ENCODE results near the gene RHBDL1. TPM values are rescaled to one million over a fixed set of nuclear protein-coding genes. Genes with fewer than 3 reads are reported as not detected.

Gene RHBDL1
- total and polyA plus RNA-seq, 9 of the 15 experiments (the other 6 are each of a cell fraction or from before 2014, with no cell fraction given), result 0.03 to 5.6 (median 1.3) TPM; not detected in 1

DNA sequence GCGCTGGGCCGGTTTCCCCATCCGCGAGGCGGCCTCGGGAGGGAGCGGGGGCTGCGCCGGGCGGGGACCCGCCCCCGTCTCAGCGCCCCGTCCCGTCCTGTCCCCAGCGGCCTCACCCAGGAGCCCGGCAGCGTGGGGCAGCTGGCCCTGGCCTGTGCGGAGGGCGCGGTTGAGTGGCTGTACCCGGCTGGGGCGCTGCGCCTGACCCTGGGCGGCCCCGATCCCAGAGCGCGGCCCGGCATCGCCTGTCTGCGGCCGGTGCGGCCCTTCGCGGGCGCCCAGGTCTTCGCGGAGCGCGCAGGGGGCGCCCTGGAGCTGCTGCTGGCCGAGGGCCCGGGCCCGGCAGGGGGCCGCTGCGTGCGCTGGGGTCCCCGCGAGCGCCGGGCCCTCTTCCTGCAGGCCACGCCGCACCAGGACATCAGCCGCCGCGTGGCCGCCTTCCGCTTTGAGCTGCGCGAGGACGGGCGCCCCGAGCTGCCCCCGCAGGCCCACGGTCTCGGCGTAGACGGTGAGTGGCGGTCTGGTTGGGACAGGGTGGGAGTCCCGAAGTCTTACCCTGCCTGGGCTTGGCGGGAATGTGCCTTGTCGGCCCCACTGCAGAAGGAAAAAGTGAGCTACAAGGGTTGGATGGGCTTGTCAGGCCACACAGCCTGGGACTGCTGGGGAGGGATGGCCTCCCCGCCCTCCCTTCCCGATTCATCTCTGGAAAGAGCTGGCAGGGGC is 40.2 kb downstream of the RHBDL1 start (continued):
- TF ChIP-seq, protein P1, sequence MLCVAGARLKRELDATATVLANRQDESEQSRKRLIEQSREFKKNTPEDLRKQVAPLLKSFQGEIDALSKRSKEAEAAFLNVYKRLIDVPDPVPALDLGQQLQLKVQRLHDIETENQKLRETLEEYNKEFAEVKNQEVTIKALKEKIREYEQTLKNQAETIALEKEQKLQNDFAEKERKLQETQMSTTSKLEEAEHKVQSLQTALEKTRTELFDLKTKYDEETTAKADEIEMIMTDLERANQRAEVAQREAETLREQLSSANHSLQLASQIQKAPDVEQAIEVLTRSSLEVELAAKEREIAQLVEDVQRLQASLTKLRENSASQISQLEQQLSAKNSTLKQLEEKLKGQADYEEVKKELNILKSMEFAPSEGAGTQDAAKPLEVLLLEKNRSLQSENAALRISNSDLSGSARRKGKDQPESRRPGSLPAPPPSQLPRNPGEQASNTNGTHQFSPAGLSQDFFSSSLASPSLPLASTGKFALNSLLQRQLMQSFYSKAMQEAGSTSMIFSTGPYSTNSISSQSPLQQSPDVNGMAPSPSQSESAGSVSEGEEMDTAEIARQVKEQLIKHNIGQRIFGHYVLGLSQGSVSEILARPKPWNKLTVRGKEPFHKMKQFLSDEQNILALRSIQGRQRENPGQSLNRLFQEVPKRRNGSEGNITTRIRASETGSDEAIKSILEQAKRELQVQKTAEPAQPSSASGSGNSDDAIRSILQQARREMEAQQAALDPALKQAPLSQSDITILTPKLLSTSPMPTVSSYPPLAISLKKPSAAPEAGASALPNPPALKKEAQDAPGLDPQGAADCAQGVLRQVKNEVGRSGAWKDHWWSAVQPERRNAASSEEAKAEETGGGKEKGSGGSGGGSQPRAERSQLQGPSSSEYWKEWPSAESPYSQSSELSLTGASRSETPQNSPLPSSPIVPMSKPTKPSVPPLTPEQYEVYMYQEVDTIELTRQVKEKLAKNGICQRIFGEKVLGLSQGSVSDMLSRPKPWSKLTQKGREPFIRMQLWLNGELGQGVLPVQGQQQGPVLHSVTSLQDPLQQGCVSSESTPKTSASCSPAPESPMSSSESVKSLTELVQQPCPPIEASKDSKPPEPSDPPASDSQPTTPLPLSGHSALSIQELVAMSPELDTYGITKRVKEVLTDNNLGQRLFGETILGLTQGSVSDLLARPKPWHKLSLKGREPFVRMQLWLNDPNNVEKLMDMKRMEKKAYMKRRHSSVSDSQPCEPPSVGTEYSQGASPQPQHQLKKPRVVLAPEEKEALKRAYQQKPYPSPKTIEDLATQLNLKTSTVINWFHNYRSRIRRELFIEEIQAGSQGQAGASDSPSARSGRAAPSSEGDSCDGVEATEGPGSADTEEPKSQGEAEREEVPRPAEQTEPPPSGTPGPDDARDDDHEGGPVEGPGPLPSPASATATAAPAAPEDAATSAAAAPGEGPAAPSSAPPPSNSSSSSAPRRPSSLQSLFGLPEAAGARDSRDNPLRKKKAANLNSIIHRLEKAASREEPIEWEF (CRISPR knock-in tag; IDR thresholded peaks at IDR 0.05), result no peak
- TF ChIP-seq GABPA (tag; conservative IDR thresholded peaks at IDR 0.05; ENCODE audit: low read depth), result 0 out of 2 replicates have a peak, but pooled peaks have one; percentile 35
- no peak for TF ChIP-seq CAMTA2 (CRISPR knock-in tag; conservative IDR thresholded peaks at IDR 0.05)
- TF ChIP-seq FOXJ2 (tag; IDR thresholded peaks at IDR 0.05), result no peak
- TF ChIP-seq, protein P2, sequence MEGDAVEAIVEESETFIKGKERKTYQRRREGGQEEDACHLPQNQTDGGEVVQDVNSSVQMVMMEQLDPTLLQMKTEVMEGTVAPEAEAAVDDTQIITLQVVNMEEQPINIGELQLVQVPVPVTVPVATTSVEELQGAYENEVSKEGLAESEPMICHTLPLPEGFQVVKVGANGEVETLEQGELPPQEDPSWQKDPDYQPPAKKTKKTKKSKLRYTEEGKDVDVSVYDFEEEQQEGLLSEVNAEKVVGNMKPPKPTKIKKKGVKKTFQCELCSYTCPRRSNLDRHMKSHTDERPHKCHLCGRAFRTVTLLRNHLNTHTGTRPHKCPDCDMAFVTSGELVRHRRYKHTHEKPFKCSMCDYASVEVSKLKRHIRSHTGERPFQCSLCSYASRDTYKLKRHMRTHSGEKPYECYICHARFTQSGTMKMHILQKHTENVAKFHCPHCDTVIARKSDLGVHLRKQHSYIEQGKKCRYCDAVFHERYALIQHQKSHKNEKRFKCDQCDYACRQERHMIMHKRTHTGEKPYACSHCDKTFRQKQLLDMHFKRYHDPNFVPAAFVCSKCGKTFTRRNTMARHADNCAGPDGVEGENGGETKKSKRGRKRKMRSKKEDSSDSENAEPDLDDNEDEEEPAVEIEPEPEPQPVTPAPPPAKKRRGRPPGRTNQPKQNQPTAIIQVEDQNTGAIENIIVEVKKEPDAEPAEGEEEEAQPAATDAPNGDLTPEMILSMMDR (IDR thresholded peaks at IDR 0.05 in 2 of 3, conservative IDR thresholded peaks at IDR 0.05 in 1 of 3; ENCODE audit: insufficient read depth in 2 of 3, low read depth in 1 of 3, low read length in 3 of 3), result peak; percentile 26 to 76 (median 56); a peak in 4 of 6 replicates
- TF ChIP-seq, protein P3, sequence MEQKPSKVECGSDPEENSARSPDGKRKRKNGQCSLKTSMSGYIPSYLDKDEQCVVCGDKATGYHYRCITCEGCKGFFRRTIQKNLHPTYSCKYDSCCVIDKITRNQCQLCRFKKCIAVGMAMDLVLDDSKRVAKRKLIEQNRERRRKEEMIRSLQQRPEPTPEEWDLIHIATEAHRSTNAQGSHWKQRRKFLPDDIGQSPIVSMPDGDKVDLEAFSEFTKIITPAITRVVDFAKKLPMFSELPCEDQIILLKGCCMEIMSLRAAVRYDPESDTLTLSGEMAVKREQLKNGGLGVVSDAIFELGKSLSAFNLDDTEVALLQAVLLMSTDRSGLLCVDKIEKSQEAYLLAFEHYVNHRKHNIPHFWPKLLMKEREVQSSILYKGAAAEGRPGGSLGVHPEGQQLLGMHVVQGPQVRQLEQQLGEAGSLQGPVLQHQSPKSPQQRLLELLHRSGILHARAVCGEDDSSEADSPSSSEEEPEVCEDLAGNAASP (IDR thresholded peaks at IDR 0.05), result no peak
- TF ChIP-seq ZNF175 (CRISPR knock-in tag; IDR thresholded peaks at IDR 0.05; ENCODE audit: low read depth), result no peak
- TF ChIP-seq YY1 (IDR thresholded peaks at IDR 0.05; ENCODE audit: borderline replicate concordance in 1 of 3, control insufficient read depth in 1 of 3, extremely low read depth in 1 of 3, insufficient read depth in 3 of 3, insufficient read length in 1 of 3, insufficient replicate concordance in 2 of 3, low read depth in 1 of 3, low read length in 2 of 3), result peak in 1 of 3 experiments; percentile 34
- TF ChIP-seq HCFC1 (IDR thresholded peaks at IDR 0.05; ENCODE audit: low read depth, low read length), result no peak
- no peak for TF ChIP-seq KHSRP (IDR thresholded peaks at IDR 0.05)
- TF ChIP-seq BRF1 (IDR thresholded peaks at IDR 0.05; ENCODE audit: borderline replicate concordance, extremely low read depth, insufficient read length), result no peak
- no peak for TF ChIP-seq MEF2A (IDR thresholded peaks at IDR 0.05; ENCODE audit: control insufficient read depth, low read depth, low read length)
- TF ChIP-seq PML (IDR thresholded peaks at IDR 0.05; ENCODE audit: low read length), result no peak
- TF ChIP-seq, protein P4, sequence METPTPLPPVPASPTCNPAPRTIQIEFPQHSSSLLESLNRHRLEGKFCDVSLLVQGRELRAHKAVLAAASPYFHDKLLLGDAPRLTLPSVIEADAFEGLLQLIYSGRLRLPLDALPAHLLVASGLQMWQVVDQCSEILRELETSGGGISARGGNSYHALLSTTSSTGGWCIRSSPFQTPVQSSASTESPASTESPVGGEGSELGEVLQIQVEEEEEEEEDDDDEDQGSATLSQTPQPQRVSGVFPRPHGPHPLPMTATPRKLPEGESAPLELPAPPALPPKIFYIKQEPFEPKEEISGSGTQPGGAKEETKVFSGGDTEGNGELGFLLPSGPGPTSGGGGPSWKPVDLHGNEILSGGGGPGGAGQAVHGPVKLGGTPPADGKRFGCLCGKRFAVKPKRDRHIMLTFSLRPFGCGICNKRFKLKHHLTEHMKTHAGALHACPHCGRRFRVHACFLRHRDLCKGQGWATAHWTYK (CRISPR knock-in tag; IDR thresholded peaks at IDR 0.05), result peak; percentile 7; the same call in 1 of the 2 replicates
- no peak for TF ChIP-seq RBM17 (IDR thresholded peaks at IDR 0.05; ENCODE audit: borderline replicate concordance, low read depth, low read length)
- TF ChIP-seq SPI1 (IDR thresholded peaks at IDR 0.05; ENCODE audit: borderline replicate concordance, low read depth, low read length), result no peak

All from K562 (cell line).